Measurements from ENCODE around the gene ORMDL1. TPM values are rescaled to one million over a fixed set of nuclear protein-coding genes. Genes with fewer than 3 reads are reported as not detected.

ORMDL1 gene
- polyA plus RNA-seq, 3 donors = 76.4 to 204 (median 93.2) TPM

DNA sequence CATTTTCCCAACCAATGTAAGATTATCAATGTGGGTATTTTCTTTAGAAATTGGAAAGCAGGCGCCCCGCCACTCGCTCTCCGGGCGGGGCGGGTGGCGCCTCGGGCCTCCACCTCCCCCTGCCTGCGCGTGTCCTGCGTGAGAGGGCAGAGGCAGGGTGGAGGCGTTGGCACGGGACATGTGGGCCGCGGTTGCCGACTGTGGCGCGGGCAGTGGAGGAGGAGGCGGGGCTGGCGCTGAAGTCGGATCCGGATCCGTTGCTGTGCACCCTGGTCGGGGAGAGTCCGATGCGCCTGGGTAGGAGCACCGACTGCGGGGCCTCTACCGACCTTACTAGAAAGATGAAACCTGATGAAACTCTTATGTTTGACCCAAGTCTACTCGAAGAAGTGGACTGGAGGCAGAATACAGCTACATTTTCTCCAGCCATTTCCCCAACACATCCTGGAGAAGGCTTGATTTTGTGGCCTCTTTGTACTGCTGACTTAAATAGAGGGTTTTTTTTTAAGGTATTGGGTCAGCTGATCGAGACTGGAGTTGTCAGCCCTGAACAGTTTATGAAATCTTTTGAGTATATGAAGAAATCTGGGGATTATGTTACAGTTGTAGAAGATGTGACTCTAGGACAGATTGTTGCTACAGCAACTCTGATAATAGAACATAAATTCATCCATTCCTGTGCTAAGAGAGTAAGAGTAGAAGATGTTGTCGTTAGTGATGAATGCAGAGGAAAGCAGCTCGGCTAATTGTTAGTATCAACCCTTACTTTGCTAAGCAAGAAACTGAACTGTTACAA lies 38.0 kb upstream of the ORMDL1 start:
- WGBS (ENCODE audit: insufficient coverage) = over 99% methylated on average over 28 of the region's 33 CpGs
- intact Hi-C loops (cut with micrococcal nuclease) = no loop called here
- TF ChIP-seq CTCF (IDR thresholded peaks at IDR 0.05) = no peak
- H3K36me3 ChIP-seq (replicated peaks in 1 of 2; ENCODE audit: control insufficient read depth in 1 of 2, insufficient read depth in 2 of 2, low read length in 2 of 2) = peaks cover 3 to 36% of the 10 kb centered on the region in 2 donors
- no peaks in the 10 kb centered on the region for H3K9me3 ChIP-seq (replicated peaks in 1 of 2; ENCODE audit: control insufficient read depth in 1 of 2, insufficient read depth in 1 of 2, low read length in 2 of 2)
- Mint-ChIP-seq H3K9me3 (peaks cover 0 to 9% (median 0%) of the 10 kb centered on the region in 7 donors), H3K4me1 (no peaks in the 10 kb centered on the region), H3K27me3 (ENCODE audit: low read depth in 3 of 3) (peaks cover 0 to 2% (median 0%) of the 10 kb centered on the region in 3 donors), H3K27ac (no peak overlapping the region), H3K4me3 (no peak overlapping the region), H3K36me3 (peaks cover 31 to 36% of the 10 kb centered on the region in 2 donors)
- DNase-seq = no peak
- no peaks in the 10 kb centered on the region for H4K20me1 ChIP-seq (ENCODE audit: insufficient read depth, low read length)
- H3K4me3 ChIP-seq (replicated peaks in 1 of 3; ENCODE audit: low read depth in 2 of 3, low read length in 3 of 3) = no peak overlapping the region
- no peak overlapping the region for H3K4me2 ChIP-seq (replicated peaks; ENCODE audit: extremely low read depth, low read length, poor library complexity, severe bottlenecking)
- no peaks in the 10 kb centered on the region for H3K27me3 ChIP-seq (ENCODE audit: control insufficient read depth in 2 of 2, insufficient read depth in 2 of 2, low read length in 2 of 2)
- H3K9ac ChIP-seq (ENCODE audit: insufficient read depth, low read length, poor library complexity, severe bottlenecking) = no peak overlapping the region
- H3K4me1 ChIP-seq (ENCODE audit: control insufficient read depth in 1 of 2, insufficient read depth in 2 of 2, low read length in 2 of 2) = no peaks in the 10 kb centered on the region
- H2AFZ ChIP-seq (ENCODE audit: insufficient read depth, low read depth, low read length, poor library complexity, severe bottlenecking) = no peak overlapping the region
- H3K79me2 ChIP-seq (ENCODE audit: insufficient read depth, low read length) = no peaks in the 10 kb centered on the region
- H3K27ac ChIP-seq (ENCODE audit: low read depth in 1 of 2, low read length in 2 of 2) = no peak overlapping the region

DNA sequence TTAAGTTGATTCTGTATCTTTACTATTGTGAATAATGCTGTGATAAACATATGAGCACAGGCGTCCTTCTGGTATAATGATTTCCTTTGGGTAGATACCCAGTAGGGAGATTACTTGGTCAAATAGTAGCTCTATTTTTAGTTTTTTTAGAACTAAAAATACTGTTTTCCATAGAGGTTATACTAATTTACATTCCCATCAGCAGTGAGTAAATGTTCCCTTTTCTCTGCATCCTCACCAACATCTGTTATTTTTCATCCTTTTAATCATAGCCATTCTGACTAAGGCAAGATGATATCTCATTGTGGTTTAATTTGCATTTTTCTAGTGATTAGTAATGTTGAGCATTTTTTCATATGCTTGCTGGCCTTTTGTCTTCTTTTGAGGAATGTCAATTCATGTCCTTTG lies 35.2 kb upstream of the ORMDL1 start:
- DNase-seq = no peak
- Histone ChIP-seq H3K4me3 (replicated peaks in 1 of 3; ENCODE audit: low read depth in 2 of 3, low read length in 3 of 3) (no peak overlapping the region), H3K4me1 (ENCODE audit: control insufficient read depth in 1 of 2, insufficient read depth in 2 of 2, low read length in 2 of 2) (no peaks in the 10 kb centered on the region), H3K9me3 (replicated peaks in 1 of 2; ENCODE audit: control insufficient read depth in 1 of 2, insufficient read depth in 1 of 2, low read length in 2 of 2) (peaks cover 0 to 7% of the 10 kb centered on the region in 2 donors), H3K4me2 (replicated peaks; ENCODE audit: extremely low read depth, low read length, poor library complexity, severe bottlenecking) (no peak overlapping the region), H3K79me2 (ENCODE audit: insufficient read depth, low read length) (no peaks in the 10 kb centered on the region), H3K27me3 (ENCODE audit: control insufficient read depth in 2 of 2, insufficient read depth in 2 of 2, low read length in 2 of 2) (no peaks in the 10 kb centered on the region), H3K9ac (ENCODE audit: insufficient read depth, low read length, poor library complexity, severe bottlenecking) (no peak overlapping the region), H2AFZ (ENCODE audit: insufficient read depth, low read depth, low read length, poor library complexity, severe bottlenecking) (no peak overlapping the region), H3K27ac (ENCODE audit: low read depth in 1 of 2, low read length in 2 of 2) (no peak overlapping the region), H3K36me3 (replicated peaks in 1 of 2; ENCODE audit: control insufficient read depth in 1 of 2, insufficient read depth in 2 of 2, low read length in 2 of 2) (peaks cover 3 to 44% of the 10 kb centered on the region in 2 donors), H4K20me1 (ENCODE audit: insufficient read depth, low read length) (no peaks in the 10 kb centered on the region)
- H3K36me3 Mint-ChIP-seq = peaks cover 26 to 46% of the 10 kb centered on the region in 2 donors
- H3K27ac Mint-ChIP-seq = no peak overlapping the region
- no peak for TF ChIP-seq CTCF (IDR thresholded peaks at IDR 0.05)
- peaks cover 4 to 11% (median 6%) of the 10 kb centered on the region in 7 donors for H3K9me3 Mint-ChIP-seq
- H3K4me1 Mint-ChIP-seq = no peaks in the 10 kb centered on the region
- intact Hi-C loops (cut with micrococcal nuclease) = no loop called here
- H3K27me3 Mint-ChIP-seq (ENCODE audit: low read depth in 3 of 3) = no peaks in the 10 kb centered on the region
- no CpG with 5 or more reads among the region's 1 CpG for WGBS (ENCODE audit: insufficient coverage)
- H3K4me3 Mint-ChIP-seq = no peak overlapping the region
